Germinal center (tissue), 1 donor: ENCODE measurements around the gene SOX8.

ENCODE experiments used
- DNase-seq: peaks from one replicate; pipeline ENCODE4 v3.0.0; 2012; ENCODE audit warnings: mixed read lengths, low spot score

Gene SOX8

DNA sequence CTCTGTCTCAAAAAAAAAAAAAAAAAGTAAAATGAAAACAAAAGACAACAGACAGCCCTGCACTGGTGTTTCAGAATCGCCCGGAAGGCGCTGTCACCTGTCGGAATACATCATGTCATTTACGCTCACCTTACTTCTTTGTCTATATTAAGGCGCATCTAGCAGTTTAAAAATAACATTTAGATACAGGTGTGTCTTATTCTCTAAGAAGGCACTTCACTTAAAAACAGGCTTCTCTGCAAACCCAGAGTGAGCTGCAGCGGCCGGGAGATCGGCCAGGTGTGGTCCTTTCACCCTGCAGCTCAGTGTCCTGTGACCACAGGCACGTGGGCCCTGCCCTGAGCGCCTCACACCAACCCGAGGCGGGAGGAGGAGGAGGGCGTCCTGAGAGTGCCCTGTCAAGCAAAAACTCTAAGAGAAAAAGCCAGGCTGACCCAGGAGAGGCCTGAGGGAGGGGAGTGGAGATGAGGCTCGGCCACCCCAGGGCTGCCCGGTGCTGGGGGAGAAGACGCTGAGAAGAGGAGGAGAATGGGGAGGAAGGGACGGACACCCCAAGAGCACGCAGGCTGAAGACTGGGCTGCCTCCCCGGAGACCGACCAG is 7.5 kb upstream of the SOX8 start:
- no peak for DNase-seq

- DNase-seq = no peak
Measured at GRCh38 chr16:974611-975261, 6.8 kb upstream of the SOX8 start.

DNA sequence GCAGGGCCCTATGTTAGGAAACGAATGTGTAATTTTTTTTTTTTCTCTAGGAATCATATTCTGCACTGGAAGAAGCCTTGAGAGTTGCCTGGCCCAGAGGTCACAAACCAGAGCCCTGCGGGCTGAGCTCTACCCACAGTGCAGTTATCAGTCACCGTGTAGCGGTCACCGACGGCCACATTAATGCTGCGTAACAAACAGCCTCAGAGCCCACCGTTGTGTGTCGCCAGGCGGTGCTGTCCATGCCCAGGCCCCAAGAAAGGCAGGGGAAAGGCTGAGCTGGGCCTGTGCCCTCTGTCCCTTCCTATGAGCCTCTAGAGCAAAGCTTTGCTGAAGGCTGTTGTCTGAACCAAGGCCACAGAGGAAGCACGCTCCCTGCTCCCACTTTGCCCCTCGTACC is 6.3 kb upstream of the SOX8 start:
- DNase-seq = no peak

DNA sequence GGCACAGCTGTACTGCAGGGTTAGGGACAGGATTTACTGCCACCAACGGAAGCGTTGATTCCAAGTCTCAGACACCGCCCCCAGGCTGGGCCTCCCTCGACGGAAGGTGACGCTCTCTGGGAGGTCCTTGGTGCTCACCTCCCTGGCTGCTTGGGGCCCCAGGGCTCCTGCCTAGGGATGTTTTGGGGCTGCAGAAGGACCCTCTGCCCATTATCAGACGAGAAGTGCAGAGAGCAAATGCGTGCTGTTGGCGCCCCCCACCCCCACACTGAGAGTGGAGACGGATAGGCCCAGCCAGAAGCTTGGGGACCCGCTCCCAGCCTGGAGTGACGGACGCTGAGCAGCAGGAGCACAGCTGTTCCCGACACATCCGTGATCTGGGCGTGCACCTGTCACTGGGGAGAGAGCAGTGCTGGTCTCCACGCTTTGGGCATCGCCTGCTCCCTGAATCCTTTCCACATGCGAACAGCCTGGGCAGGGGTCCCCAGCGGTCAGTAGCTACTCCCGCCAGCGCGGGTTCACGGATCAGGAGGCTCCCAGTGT is 5.1 kb upstream of the SOX8 start:
- DNase-seq = no peak

- no peak for DNase-seq
Measured at GRCh38 chr16:977081-977701, 4.4 kb upstream of the SOX8 start.

- no peak for DNase-seq
Measured at GRCh38 chr16:977896-978295, 3.7 kb upstream of the SOX8 start.

GRCh38 chr16:978403-978802 is 3.2 kb upstream of the SOX8 start:
- DNase-seq = no peak

GRCh38 chr16:979147-979546 is 2.4 kb upstream of the SOX8 start:
- DNase-seq = no peak

DNA sequence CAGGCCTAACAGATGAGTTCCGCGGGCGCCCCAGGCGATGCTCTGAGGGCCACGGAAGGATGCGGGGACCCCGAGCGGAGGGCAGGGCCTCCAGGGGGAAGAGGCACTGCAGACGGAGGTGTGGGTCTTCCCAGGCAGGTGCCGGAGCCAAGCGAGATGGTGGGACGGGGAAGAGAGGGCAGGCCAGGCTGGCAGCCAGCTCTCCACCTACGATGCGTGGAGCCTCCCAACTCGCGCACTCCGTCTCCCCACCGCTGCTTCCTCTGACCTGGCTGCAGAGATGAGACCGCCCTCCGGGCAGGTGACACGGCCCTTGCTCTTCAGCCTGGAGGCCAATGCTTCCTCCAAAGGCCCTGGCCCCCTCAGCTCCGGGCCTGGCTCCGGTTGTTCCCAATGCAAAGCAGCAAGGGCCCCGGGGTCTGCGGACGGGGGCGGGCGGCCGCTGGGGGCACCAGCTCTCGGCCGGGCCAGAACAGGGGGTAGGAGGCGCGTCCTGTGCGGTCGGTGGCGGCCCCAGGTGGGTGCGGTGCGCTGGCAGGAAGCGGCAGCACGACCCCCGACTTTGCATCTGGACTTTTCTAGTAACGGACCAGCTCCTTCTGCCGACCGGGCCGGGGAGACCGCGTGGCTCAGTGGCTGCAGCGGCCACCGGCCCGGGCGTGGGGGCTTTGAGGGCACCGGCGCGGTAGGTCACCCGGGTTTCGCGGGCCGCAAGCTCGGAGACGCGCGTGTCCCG is 1.5 kb upstream of the SOX8 start:
- DNase-seq = peak; percentile 23

- DNase-seq = no peak
Measured at GRCh38 chr16:980595-980854, 1.0 kb upstream of the SOX8 start.

DNA sequence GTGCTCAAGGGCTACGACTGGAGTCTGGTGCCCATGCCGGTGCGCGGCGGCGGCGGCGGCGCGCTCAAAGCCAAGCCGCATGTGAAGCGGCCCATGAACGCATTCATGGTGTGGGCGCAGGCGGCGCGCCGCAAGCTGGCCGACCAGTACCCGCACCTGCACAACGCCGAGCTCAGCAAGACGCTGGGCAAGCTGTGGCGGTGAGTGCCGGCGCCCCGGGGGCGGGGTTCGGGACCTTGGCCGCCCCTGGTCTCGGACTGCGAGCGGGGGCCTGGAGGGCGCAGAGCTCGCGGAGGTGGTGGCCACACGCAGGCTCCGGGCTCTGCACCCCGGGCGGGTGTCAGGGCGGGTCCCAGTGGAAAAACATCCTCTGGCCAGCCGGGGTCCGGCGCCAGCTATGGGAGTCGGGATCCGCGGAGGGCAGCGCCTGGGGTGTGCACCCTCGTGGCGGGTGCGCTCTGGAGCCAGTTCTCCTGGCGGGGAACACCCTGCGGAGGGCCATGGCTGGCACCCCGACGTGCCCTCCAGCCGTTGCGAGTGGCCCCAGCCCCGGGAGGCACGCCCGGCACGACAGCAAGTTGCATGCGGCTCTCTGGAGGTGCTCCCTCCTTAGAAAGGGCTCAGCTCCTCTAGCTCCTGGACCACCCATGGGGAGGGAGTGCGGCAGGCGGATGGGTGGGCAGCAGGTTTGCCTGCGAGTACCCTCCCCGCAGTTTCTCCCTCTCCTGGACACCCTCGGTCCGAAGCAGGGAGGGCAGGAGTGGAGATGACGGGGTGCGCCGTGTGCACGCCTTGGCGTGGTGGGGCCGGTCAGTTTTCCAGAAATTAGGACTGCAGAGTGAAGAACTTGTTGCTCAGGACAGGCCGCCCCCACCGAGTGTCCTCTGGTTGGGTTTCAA is 824 bp downstream of the SOX8 start:
- DNase-seq = no peak

- no peak for DNase-seq
Measured at GRCh38 chr16:983044-984030, 1.8 kb downstream of the SOX8 start.

DNA sequence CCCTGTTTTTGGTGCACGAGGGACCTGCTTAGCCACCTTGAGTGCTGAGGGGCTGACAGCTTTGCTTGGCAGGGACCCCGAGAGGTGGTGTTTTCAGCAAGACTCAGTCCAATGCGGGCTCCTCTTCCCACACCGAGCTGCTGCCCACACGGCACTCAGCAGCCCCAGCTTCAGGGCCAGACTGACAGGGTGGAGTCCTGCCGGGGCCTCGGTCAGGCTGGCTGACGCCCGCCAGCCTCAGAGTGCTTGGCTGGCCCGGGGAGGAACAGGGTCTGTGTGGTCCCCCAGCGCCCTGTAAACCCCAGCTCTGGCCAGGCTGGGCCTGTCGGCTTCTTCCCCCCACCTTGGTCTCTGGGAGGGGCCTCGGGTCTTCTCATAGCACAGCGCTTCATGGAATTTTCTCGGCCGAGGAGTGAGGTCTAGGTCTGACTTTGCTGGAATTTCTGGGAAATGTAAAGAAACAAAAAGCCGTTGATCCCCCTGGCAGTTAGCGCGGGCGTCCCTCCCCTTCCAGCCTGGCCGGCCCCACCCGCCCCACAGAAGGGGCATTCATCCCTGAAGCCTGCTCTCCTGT is 2.6 kb downstream of the SOX8 start:
- DNase-seq = no peak

GRCh38 chr16:984736-985636 is 3.4 kb downstream of the SOX8 start:
- DNase-seq = no peak

DNA sequence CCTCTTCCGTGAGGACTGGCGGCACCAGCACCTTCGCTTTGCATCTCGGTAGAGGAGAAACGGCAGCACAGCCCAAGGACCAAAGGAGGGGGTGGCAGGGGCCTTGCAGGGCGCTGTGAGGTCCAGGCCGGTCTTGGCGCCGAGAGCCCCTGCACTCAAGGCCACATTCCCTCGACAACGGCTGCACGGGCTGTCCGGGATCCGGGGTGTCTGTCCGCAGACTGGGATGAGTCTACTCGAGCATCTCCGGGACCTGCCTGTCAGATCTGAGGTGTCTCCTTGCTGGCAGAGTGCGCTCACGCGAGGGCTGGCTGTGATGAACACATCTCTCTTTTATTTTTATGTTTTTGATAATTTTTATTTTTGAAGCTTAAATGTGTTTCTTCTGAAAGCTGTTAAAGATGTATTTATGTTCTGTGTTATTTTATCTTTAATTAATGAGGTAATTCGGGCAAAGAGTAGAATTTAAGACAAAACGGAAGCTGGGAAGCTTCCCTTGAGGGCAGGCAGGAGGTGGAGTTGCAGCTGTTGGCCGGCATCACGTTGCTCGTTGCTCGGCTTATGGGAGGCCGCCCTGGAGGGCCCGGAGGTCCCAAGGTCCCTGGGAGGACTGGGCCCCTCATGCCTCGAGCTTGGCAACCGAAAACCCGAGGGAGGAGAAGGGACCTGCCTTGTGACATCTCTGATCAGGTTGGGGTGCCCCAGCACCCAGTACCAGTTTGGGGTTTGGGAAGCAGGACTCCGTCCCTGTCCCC is 4.3 kb downstream of the SOX8 start:
- DNase-seq = no peak

DNA sequence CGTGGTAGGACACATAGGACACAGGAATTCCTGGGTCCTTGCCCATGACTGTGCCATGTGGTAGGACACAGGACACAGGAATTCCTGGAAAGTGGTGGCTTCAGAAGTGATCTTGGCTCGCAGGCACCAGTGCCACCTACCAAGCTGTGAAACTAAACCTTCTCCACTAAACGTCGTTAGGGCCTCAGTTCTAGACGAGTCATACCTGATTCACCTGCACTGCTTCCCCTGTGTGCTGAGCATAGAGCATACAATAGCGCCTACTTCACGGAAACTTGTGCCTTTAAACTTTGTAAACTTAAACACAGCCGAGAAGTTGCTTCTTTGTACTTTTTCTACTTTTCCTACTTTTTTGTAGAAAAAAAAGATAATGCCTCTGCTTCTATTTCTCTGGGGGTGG is 4.8 kb downstream of the SOX8 start:
- DNase-seq = no peak

DNA sequence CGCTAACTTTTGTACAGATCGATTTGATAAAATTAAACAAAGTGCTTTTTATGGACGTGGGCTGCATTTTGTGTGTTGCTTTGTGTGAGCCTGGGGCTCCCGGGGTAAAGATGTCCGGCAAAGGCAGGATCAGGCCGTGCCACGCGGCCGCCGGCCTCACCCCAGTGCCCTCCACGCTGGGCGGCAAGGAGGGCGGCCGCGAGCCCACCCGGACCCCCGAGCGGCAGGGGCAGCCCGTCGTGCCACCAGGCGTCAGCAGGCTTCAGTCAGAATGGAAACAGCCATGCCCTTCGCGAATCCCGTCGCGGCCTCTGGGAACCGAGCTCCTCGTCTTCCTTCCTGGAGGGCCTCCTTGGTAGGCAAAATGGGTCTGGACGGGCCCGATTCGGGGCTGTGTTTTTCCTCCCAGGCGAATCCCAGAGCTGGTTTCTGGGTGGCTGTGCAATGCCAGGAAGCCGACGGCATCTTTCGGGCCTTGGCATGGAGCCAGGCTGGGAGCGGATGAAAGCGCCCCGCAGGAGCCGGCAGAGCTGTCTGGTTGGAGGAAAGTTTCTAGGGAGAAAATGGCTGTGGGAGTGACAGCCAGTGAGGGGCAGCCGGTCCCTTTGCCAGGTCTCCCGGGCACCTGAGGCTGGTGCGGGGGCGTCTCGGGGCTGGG is 5.5 kb downstream of the SOX8 start:
- DNase-seq = no peak

DNA sequence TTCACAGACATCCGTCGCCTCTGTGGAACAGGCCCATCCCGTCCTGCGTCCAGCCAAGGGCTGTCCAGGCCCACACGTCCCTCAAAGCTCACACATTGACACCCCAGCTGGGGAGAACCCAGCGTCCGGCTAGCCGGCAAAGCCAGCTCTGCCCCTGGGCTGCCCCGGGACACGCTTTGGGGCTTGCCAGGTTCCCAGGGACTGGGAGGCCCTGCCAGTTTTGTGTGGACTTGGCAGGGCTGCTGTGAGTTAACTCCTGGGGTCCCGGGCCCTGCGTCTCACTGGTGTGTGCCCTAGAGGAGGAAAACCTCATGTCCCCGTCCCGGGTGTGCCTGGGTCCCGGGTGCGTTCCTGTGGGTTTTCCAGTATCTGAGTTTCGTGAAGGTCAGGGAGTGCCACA is 6.3 kb downstream of the SOX8 start:
- DNase-seq = no peak
